Endometrial microvascular endothelial cells (primary cell): ENCODE measurements around the gene ARID1A. TPM values are rescaled to one million over a fixed set of nuclear protein-coding genes. Genes with fewer than 3 reads are reported as not detected.
"Not testable (repeated sequence)": the region's sequence is repeated elsewhere in the genome, so short reads cannot be mapped to it uniquely, and the experiment has no call there.

ENCODE experiments used
- in situ Hi-C: cut with HindIII; loops from 2 replicates; pipeline ENCODE4 v1.10.0; 2017; ENCODE audit warnings: low sequenced_read_pairs, low pct_unique_long_range_greater_than_20kb; ENCODE audit errors: inconsistent ontology term
- total RNA-seq: library from RNA; depleted of rRNA; stranded (reverse); fragments of >200 nt; gene quantifications from one replicate; pipeline ENCODE4 v1.2.3, GENCODE V29; 2015; ENCODE audit errors: inconsistent ontology term

ARID1A gene
- total RNA-seq, 1 donor from 2014 or later, result 28.4 TPM

DNA sequence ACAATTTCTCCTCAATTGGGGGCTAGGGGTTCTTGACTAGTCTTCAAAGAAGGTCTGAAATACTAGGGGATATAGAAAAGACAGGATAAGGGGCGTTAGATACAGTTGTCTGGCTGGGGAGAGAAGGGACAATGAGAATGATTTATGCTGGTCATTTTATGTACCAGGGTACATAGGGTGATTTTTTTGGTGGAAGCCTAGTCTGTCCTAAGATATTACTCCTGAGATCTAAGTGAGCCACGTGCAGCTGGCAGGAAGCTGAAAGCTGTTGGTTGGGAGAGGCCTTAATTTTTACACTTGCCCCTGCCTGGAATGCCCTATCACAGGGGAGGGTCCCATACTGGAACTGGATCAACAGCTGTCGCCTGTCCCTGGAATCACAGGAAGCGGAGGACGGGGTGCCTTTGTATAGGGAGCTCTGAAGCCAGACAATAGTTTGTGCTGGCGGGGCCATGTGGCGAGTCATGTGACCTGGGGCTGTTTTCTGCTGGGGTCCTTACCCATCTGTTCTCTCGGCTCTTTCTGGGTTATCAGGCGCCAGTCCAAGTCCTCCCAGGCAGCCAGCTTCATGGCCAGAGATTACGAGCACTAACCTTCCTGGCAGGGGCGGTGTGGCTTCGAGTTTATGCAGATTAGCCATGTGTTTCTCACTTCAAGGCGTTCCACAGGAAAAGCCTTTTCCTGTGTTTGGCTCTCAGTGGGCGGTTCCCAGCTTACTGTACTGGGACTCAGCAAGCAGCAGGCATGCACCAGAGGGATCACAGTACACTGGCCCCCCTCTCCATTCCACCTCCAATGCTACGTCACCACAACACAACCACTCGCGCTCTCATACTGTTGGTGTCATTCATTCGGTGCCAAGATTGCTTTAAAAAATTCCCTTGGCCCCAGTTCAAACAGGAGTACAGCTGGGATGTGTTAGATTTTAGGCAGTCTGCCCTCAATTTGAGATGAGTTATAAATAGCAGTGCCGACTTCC, 27.5 kb downstream of the ARID1A start:
- in situ Hi-C loops, result no loop called here

DNA sequence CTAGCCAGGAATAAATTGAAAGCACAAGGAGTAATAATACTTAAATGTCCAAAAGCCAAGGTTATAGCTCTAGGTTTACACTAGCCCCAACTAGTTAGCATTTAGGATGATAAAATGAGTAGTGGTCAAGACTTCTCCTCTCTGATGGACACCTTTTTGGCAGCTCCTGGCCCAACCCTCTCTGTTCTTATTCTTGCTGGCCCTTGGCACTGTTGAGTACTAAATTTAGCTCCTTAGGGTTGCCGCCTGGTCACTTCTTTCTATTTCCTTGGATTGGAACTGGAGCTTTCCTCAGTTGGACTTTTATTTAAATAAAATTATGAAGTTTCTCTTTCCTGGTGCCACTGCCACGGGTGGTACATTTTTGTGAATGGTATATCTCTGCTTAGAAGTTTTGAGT, 28.3 kb downstream of the ARID1A start:
- in situ Hi-C loops, result no loop called here

DNA sequence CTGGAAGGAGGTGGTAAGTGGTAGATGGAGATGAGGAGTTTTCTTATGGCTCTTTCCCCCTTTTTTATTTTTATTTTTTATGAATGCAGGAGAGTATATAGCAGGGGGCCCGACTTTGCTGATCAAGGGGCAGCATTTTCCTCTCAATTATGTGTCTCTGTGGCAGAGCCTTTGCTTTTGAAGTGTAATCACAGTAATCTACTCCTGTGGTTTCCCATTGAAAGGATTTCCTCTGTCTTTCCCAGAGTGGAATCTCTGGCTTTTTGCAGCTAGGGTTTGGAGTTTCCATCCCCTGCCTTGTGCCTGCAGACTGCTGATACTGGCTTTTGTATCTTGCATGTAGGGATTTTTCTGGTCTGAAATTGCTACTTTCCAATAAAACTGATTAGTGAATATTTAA, 29.1 kb downstream of the ARID1A start:
- in situ Hi-C loops, result no loop called here

DNA sequence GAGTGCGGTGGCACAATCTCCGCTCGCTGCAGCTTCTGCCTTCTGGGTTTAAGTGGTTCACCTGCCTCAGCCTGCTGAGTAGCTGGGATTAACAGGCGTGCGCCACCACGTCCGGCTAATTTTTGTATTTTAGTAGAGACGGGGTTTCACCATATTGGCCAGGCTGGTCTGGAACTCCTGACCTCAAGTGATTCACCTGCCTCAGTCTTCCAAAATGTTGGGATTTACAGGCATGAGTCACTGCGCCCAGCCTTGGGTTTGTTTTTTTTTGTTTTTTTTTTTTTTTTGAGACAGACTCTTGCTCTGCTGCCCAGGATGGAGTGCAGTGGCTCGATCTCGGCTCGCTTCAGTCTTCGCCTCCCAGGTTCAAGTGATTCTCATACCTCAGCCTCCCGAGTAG, 30.1 kb downstream of the ARID1A start:
- in situ Hi-C loops, result not testable (repeated sequence)

DNA sequence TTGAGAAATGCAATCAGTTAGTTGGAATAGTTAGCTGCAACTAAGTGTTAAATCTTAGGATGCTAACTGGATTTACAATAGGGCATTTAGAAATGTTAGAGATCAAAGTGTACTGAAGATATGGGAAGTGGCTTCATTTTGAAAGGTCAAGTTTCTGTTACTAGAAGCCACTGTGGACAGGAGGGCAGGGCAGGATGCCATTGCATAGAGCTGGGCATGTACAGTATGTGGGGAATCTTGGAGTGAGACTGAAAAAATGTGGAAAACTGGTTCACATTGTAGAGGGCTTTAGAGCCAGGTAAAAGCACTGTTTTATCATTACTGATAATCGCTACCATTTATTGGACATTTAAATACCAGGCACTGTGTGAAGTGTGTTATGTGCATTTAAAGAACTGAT, 31.0 kb downstream of the ARID1A start:
- in situ Hi-C loops, result no loop called here

DNA sequence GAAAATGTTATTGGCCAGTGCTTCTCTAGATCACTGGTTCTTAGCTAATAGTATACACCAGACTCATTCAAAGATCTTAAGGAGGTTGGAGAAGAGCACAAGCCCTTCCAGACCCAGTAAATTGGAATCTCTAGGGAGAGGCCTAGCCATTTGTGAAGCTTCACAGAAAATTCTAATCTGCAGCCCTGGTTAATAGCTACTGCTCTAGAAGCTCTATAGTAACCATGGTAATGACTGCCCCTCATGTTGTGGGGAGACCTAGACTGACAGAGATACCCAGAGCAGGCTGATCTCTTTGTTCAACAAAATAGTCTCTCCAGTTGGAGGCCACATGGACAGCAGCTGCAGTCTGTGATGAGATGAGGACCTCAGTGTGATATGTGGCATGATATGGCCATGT, 31.7 kb downstream of the ARID1A start:
- in situ Hi-C loops, result no loop called here

DNA sequence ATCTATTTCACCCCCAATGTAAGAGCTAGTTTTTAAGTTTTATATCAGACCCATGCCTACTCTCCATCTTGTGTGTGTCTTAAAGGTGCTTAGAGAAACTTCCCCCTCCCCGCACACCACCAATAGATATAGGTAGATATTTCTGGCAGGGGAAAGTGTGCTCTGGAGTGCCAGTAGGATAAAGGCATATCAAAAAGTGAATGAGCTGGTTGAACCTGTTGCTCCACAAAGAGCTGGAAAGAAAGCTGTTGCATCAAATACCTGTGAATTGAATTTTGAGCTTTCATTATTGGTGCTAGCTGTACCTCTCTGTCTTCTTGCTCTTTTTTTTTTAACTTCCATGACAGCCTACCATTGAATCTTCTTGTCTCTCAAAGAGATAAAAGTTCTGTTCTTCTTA, 32.8 kb downstream of the ARID1A start:
- in situ Hi-C loops, result no loop called here

DNA sequence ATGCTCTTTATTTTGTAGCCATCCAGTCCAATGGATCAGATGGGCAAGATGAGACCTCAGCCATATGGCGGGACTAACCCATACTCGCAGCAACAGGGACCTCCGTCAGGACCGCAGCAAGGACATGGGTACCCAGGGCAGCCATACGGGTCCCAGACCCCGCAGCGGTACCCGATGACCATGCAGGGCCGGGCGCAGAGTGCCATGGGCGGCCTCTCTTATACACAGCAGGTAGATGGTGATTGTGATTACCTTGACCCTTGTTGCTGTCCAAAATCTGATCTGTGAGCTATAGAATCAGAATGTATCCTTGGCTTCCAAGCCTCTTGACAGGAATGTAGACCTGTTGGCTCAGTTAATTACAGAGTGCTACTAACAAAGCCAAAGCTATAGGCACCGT, 33.8 kb downstream of the ARID1A start:
- in situ Hi-C loops, result no loop called here

DNA sequence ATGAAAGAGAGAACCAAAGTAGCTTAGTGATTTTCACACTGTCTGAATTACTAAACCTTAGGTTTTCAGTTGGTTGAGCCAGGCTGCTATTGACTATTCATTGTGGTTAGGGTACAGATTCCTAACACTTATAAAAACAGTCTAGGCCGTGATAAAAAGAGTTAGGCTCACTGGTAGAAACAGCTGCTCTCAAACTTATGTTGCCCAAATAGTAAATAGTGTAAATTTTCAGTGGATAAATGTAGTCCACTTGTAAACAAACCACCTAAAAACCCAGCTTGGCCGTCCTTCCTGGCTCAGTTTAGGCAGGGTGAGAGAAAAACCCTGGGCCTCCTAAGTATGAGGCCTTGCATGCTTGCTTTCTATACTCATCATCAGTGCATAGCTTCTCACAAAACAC, 34.9 kb downstream of the ARID1A start:
- in situ Hi-C loops, result no loop called here

DNA sequence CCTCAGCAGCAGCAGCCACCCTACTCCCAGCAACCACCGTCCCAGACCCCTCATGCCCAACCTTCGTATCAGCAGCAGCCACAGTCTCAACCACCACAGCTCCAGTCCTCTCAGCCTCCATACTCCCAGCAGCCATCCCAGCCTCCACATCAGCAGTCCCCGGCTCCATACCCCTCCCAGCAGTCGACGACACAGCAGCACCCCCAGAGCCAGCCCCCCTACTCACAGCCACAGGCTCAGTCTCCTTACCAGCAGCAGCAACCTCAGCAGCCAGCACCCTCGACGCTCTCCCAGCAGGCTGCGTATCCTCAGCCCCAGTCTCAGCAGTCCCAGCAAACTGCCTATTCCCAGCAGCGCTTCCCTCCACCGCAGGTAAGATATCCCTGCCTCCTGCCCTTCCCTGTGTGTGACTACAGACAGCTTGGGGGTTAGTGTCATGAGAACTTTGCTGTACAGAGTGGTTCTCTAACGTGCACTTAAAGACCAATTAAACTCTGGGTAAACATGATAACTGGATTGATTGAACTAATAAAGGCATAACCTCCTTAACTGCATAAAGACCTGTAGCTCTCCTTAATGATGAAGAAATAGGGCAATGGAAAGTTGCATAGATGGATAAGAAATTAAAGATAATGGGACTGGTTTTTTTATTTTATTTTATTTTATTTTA, 35.6 kb downstream of the ARID1A start:
- in situ Hi-C loops, result no loop called here

DNA sequence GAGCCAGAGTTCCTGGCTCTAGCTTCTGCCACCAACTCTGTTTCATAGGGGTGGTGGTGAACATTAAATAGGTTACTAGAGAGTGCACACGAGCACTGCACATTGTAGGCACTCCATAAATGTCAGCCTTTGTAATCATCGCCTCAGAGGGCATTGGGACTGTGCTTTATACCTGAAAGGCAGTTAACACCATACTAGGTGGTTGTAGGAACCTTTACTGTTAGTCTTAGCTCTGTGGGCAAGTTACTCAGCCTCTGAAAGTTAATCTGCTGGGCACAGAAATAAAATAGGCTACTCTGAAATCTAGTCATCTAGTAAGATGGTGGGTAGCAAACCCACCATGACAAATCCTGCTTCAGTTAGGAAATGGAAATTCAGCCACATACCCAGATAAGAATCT, 37.6 kb downstream of the ARID1A start:
- in situ Hi-C loops, result no loop called here

DNA sequence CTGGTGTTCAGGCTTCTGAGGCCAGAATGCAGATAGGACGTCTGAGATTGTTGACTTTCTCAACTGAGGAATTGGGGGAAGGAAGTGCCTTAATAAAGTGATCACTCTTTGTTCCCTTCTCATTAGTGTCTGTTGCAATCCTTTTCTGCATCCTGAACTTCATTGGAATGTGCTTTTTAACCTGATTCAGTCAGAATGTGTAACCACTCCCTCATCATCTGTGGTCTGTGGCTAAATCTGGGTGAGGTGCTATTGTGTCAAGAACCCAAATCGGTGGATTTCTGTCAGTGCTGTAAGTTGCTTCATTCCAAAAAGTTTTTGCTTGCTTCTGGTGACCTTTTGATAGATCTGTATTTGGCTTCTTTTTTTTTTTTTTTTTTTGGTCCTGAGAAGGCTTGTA, 38.2 kb downstream of the ARID1A start:
- in situ Hi-C loops, result no loop called here

DNA sequence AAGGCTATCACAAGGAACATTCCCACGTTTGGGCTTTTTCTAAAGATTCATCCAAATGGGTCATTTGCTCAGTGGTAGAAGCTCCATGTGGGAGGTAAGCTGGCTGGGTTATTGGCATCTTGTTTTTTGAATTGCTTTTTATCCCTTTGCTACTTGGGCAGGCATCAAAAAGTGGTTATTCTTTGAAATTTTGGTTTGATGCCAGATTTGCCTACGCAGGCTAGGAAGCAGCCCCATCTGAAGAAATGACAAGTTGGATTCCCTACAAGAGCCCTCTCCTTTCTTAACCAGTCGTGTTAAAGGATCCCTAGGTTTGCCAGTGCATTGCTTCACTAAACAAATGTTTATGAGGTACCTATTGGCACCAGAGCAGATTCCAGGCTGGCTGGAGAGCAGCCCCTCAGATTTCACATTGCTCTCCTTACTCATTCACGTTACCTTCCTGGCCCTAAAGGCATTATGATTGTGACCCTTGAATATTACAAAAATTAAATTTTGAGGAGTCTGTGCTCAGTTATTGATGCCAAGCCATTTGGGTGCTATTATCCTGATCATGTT, 38.8 kb downstream of the ARID1A start:
- in situ Hi-C loops, result no loop called here

DNA sequence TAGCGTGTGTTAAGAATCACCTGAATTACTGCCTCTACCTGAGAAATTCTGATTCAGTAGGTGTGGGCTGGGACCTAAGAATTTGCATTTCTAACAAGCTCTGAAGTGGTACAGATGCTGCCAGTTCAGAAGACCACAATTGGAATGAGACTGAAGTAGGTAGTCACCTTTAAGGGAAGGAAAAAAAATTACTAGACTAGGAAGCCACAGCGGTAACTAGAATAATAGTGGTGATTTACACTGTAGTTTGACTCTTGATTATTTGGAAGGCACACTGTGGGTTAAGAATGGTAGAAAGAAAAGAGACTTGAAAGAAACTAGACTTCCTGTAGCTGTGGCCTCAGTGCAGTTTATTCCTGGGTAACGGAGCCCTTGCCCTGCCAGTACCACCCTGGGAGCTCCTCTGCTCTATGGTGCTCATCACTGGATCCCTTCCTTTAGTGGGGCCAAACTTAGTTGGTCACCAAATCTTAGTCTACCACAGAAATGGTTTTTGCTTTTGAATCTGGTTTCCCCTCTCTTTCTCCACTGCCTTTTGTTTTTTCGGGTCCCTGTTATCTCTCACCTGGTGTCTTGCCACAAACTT, 43.6 kb downstream of the ARID1A start:
- in situ Hi-C loops, result no loop called here

DNA sequence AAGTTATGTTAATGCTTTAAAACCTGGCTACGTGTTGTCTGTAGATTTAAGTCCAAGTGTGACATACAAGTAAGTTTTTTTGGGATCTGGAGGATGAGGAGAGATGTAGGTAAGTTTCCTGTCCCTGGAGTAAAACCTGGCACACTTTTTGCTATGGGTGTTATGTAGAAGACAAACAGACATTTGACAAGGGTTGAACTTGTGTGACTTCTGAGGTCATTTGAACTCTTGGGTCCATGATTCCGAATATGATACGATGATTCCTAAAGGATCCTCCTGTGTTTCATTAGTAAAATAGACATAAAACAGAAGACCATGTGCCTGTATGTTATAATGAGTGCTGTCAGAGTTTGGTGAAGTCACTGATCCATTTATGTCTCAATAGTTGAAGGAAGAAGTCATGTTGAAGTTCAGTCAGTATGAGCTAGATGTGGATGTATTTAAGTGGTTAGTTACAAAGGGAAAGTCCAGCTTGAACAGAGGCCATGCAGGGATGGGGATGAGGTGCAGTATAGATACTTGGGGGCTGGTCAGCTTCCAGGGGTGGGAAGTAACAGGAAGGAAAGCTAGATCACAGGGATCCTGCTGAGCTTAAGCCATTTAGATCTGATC, 44.3 kb downstream of the ARID1A start:
- in situ Hi-C loops, result no loop called here

DNA sequence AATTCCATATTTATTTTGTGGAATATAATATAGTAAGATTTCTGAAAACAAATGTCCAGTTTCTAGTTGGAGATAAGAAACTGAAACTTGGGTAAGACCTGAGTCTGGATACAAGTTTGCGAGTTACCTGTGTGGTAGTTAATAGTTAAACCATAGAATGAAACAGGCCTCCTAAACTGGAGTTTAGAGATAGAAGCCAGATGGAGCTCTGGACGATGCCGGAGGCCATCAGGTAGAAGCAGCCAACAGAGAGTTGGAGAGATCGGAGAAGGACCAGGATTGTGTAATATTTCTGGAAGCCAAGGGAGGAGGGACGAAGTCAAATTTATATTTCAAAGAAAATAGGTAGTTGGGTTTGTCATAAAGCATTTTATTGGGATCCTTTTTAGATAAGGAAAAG, 45.1 kb downstream of the ARID1A start:
- in situ Hi-C loops, result no loop called here

DNA sequence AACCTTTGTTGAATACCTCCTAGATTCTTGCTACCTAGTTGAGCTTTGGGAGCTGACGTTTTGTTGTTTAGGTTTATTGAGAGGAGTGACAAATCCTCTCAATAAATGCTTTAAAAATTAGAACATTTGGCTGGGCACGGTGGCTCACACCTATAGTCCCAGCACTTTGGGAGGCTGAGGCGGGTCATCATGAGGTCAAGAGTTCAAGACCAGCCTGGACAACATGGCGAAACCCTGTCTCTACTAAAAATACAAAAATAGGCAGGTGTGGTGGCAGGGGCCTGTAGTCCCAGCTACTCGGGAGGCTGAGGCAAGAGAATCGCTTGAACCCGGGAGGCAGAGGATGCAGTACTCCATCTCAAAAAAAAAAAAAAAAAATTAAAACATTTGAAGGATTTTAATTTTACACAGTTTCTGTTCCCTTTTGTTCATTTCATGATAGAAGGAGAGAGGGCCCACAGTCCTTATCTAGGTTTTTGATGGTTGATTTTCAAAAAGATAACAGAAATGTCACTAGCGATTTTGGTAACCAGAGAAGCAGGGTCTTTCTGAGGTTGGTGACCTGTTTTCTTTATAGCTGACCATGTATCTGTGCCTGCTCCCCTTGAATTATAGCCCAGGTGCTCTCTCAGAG, 47.7 kb downstream of the ARID1A start:
- in situ Hi-C loops, result no loop called here

DNA sequence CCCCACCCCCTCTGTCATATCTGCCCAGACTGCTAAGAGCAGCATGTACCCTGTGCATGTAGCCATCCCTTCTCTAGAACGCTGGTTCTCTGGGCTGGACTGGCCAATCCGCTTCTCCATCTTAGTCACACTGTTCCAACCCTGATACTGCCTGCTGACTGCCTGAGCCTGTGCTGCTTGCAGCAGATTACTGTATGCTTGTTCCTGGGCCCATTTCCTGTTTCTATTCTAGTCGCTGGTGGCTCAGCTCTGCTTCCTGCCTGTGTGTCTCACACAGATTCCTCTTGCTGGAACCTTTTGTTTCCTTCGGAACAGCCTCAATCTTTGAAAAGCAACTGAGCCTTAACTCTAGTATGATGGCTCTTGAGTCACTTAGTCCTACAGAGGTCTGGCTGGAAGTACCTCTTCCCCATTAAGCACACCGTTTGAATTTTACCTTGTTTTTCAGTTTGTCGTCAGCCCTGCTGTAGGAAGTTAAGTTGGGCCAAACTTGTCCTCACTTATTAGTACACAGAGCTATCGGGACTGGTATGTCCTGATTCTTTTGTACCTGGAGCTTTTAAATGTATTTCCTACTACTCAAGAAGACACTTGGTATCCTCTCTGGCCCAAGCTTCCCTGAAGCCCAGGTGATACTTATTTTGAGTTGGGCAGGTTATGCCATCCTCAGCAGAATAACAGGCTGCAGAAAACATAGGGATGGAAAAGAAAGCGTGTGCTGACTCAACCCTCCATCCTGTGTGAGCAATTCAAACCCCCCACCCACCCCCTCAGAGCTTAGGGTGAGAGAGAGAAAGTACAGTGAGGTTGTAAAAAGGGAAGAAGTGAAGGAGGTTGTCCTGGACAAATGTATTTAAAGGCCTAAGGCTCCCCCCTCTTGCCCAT, 48.5 kb downstream of the ARID1A start:
- in situ Hi-C loops, result no loop called here
